Colonic mucosa (tissue), 4 donors: ENCODE data around the gene ST6GALNAC5. TPM values are rescaled to one million over a fixed set of nuclear protein-coding genes. Genes with fewer than 3 reads are reported as not detected.

ENCODE experiments used
- DNase-seq: peaks from one replicate; pipeline ENCODE4 v3.0.0-alpha.2; 2020
- H3K27ac ChIP-seq: fragments of 200-600 bp; one replicate; pipeline ENCODE4 v1.8.0; 2021
- H3K27me3 ChIP-seq: fragments of 200-600 bp; one replicate; pipeline ENCODE4 v1.8.0; 2021
- H3K36me3 ChIP-seq: fragments of 200-600 bp; one replicate; pipeline ENCODE4 v1.8.0; 2021
- H3K4me1 ChIP-seq: fragments of 200-600 bp; one replicate; pipeline ENCODE4 v1.8.0; 2021; ENCODE audit warnings: mild to moderate bottlenecking
- H3K4me3 ChIP-seq: fragments of 200-600 bp; one replicate; pipeline ENCODE4 v1.8.0; 2021
- H3K9ac ChIP-seq, 2 donors: one replicate each; pipeline ENCODE4 v1.7.0; 2013; ENCODE audit warnings: control low read depth in 2 of 2, low read depth in 2 of 2, low read length in 2 of 2
- H3K9me3 ChIP-seq: fragments of 200-600 bp; one replicate; pipeline ENCODE4 v1.8.0; 2021
- intact Hi-C: fragments of 100-400 bp; cut with DNase I; formaldehyde crosslinking; loops from one replicate; pipeline ENCODE4 v1.14.1; 2022
- total RNA-seq, 2 donors: library from RNA; stranded (reverse); fragmentation: NEBNext Ultra II Directional in 1 of 2; extraction: Animal tissue kit (Norgen Biotek cat#: 25700) in 1 of 2; gene quantifications; one replicate each; pipeline ENCODE4 v1.2.1, GENCODE V29; 2021
- TF ChIP-seq, protein P1 (sequence below): fragments of 200-600 bp; IDR thresholded peaks from one replicate; pipeline ENCODE4 v1.8.0; 2022; ENCODE audit warnings: antibody characterized with exemption, mild to moderate bottlenecking
- donor health status: healthy.
- donor health status: DM: no; HTN: no; CAD: no.
- donor health status: DM: no; HTN: no; CAD: no.

ST6GALNAC5 gene
- total RNA-seq, 2 donors from 2014 or later: 2.1 to 2.2 TPM

DNA sequence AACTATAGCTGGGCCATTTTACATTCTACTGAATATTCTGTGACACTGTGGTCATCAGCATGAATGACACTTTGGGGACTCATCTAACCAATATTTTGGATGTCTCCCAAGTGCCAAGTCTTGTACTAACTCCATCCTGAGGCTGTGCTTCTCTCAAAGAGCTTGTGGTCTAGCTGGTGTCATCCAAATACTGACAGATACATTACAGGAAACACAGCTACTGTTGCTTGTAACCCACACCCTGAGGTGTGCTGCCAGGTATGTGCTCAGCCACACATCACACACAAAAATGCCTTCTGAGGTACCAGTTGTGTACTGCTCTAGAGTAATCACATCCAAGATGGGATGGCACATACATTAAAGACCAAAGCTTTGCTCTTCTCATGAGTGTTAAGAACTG, 81.6 kb downstream of the ST6GALNAC5 start:
- Histone ChIP-seq H3K9ac (no peak overlapping the region), H3K4me1 (no peaks in the 10 kb centered on the region), H3K27ac (no peak overlapping the region), H3K9me3 (no peaks in the 10 kb centered on the region), H3K27me3 (no peaks in the 10 kb centered on the region), H3K4me3 (no peak overlapping the region), H3K36me3 (no peaks in the 10 kb centered on the region)
- no peak for DNase-seq
- TF ChIP-seq, protein P1, sequence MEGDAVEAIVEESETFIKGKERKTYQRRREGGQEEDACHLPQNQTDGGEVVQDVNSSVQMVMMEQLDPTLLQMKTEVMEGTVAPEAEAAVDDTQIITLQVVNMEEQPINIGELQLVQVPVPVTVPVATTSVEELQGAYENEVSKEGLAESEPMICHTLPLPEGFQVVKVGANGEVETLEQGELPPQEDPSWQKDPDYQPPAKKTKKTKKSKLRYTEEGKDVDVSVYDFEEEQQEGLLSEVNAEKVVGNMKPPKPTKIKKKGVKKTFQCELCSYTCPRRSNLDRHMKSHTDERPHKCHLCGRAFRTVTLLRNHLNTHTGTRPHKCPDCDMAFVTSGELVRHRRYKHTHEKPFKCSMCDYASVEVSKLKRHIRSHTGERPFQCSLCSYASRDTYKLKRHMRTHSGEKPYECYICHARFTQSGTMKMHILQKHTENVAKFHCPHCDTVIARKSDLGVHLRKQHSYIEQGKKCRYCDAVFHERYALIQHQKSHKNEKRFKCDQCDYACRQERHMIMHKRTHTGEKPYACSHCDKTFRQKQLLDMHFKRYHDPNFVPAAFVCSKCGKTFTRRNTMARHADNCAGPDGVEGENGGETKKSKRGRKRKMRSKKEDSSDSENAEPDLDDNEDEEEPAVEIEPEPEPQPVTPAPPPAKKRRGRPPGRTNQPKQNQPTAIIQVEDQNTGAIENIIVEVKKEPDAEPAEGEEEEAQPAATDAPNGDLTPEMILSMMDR: no peak
- intact Hi-C loops: no loop called here

- no peak for DNase-seq
- intact Hi-C loops: no loop called here
These were observed 82.2 kb downstream of the ST6GALNAC5 start for GRCh38 chr1:76949503-76949902.

GRCh38 chr1:76950306-76950705, 83.0 kb downstream of the ST6GALNAC5 start:
- TF ChIP-seq, protein P1: no peak
- Histone ChIP-seq H3K4me1 (no peaks in the 10 kb centered on the region), H3K36me3 (no peaks in the 10 kb centered on the region), H3K4me3 (no peak overlapping the region), H3K9ac (no peak overlapping the region), H3K9me3 (no peaks in the 10 kb centered on the region), H3K27ac (no peak overlapping the region), H3K27me3 (no peaks in the 10 kb centered on the region)
- intact Hi-C loops: no loop called here
- no peak for DNase-seq

More at GRCh38 chr1:76949503-76949902, 82.2 kb downstream of the ST6GALNAC5 start:
- H3K9ac ChIP-seq: no peak overlapping the region
- no peak overlapping the region for H3K4me3 ChIP-seq
- no peaks in the 10 kb centered on the region for H3K4me1 ChIP-seq
- no peaks in the 10 kb centered on the region for H3K9me3 ChIP-seq
- TF ChIP-seq, protein P1: no peak
- H3K27ac ChIP-seq: no peak overlapping the region
- H3K36me3 ChIP-seq: no peaks in the 10 kb centered on the region
- H3K27me3 ChIP-seq: no peaks in the 10 kb centered on the region

DNA sequence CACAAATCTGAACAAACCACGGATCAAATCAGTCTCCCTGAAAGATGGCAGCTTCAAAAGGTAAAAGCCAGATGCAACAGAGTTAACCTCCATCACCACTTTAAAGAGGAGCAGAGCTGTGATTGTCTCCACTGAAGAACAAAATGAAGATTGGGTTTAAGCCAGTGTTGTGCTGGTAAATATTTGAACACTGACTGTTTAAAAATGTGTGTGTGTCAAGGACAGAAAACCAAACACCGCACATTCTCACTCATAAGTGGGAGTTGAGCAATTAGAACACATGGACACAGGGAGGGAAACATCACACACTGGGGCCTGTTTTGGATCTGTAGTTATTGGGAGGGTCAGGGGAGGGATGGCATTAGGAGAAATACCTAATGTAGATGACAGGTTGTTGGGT, 83.9 kb downstream of the ST6GALNAC5 start:
- H3K9ac ChIP-seq: no peak overlapping the region
- TF ChIP-seq, protein P1: no peak
- H3K27ac ChIP-seq: no peak overlapping the region
- H3K36me3 ChIP-seq: no peaks in the 10 kb centered on the region
- H3K27me3 ChIP-seq: no peaks in the 10 kb centered on the region
- no peaks in the 10 kb centered on the region for H3K9me3 ChIP-seq
- intact Hi-C loops: no loop called here
- no peak for DNase-seq
- no peak overlapping the region for H3K4me3 ChIP-seq
- no peaks in the 10 kb centered on the region for H3K4me1 ChIP-seq

DNA sequence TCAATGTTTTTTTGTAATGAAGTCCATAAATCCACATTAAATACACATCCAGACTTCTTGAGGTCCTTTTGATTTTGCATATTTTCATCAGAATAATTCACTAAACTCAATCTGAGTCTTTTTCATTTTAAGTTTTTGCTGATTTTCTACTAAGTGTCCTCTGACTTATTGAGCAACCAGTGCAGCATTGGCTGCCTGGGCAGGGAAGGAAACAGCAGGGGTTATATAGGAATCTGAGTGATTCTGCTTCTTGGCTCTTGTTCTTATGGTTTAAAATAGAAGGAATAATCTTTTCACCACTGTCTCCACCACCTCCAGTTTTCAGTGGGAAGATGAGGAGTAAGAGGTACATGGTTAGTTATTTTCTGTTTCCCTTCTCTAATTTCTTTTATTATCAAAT, 88.4 kb downstream of the ST6GALNAC5 start:
- TF ChIP-seq, protein P1: no peak
- no peaks in the 10 kb centered on the region for H3K27me3 ChIP-seq
- no peaks in the 10 kb centered on the region for H3K36me3 ChIP-seq
- H3K4me1 ChIP-seq: no peaks in the 10 kb centered on the region
- no peak overlapping the region for H3K4me3 ChIP-seq
- intact Hi-C loops: no loop called here
- H3K9me3 ChIP-seq: no peaks in the 10 kb centered on the region
- no peak for DNase-seq
- H3K9ac ChIP-seq: no peak overlapping the region
- no peak overlapping the region for H3K27ac ChIP-seq

- TF ChIP-seq, protein P1: no peak
- intact Hi-C loops: no loop called here
- no peaks in the 10 kb centered on the region for H3K27me3 ChIP-seq
- no peaks in the 10 kb centered on the region for H3K4me1 ChIP-seq
- H3K36me3 ChIP-seq: no peaks in the 10 kb centered on the region
- H3K9ac ChIP-seq: no peak overlapping the region
- H3K9me3 ChIP-seq: no peaks in the 10 kb centered on the region
- no peak overlapping the region for H3K4me3 ChIP-seq
- no peak for DNase-seq
- no peak overlapping the region for H3K27ac ChIP-seq
These were observed 90.7 kb downstream of the ST6GALNAC5 start for GRCh38 chr1:76957961-76958360.
